Measurements from ENCODE around the gene MERTK.

MERTK gene

GRCh38 chr2:112008910-112009485 lies 110.6 kb downstream of the MERTK start:
- Mint-ChIP-seq H3K36me3 (ENCODE audit: low read depth) (no peaks in the 10 kb centered on the region), H3K27me3 (ENCODE audit: low read depth) (peaks cover 9% of the 10 kb centered on the region), H3K27ac (no peak overlapping the region), H3K9me3 (no peaks in the 10 kb centered on the region), H3K4me3 (no peak overlapping the region), H3K4me1 (ENCODE audit: low read depth) (no peaks in the 10 kb centered on the region)

GRCh38 chr2:112010751-112011150 lies 112.3 kb downstream of the MERTK start:
- Mint-ChIP-seq H3K27me3 (ENCODE audit: low read depth) (peaks cover 13% of the 10 kb centered on the region), H3K9me3 (no peaks in the 10 kb centered on the region), H3K4me1 (ENCODE audit: low read depth) (no peaks in the 10 kb centered on the region), H3K4me3 (no peak overlapping the region), H3K36me3 (ENCODE audit: low read depth) (no peaks in the 10 kb centered on the region), H3K27ac (no peak overlapping the region)

- H3K36me3 Mint-ChIP-seq (ENCODE audit: low read depth) = no peaks in the 10 kb centered on the region
- H3K4me3 Mint-ChIP-seq = no peak overlapping the region
- no peaks in the 10 kb centered on the region for H3K4me1 Mint-ChIP-seq (ENCODE audit: low read depth)
- peaks cover 23% of the 10 kb centered on the region for H3K27me3 Mint-ChIP-seq (ENCODE audit: low read depth)
- H3K9me3 Mint-ChIP-seq = no peaks in the 10 kb centered on the region
- H3K27ac Mint-ChIP-seq = no peak overlapping the region
These were observed 114.1 kb downstream of the MERTK start for GRCh38 chr2:112012556-112012955.

- Mint-ChIP-seq H3K4me3 (no peak overlapping the region), H3K4me1 (ENCODE audit: low read depth) (no peaks in the 10 kb centered on the region), H3K27ac (no peak overlapping the region), H3K9me3 (no peaks in the 10 kb centered on the region), H3K36me3 (ENCODE audit: low read depth) (no peaks in the 10 kb centered on the region), H3K27me3 (ENCODE audit: low read depth) (peaks cover 24% of the 10 kb centered on the region)
These were observed 120.4 kb downstream of the MERTK start for GRCh38 chr2:112018846-112019245.

GRCh38 chr2:112019569-112019982 lies 121.2 kb downstream of the MERTK start:
- no peaks in the 10 kb centered on the region for H3K36me3 Mint-ChIP-seq (ENCODE audit: low read depth)
- H3K27me3 Mint-ChIP-seq (ENCODE audit: low read depth) = peaks cover 24% of the 10 kb centered on the region
- no peaks in the 10 kb centered on the region for H3K4me1 Mint-ChIP-seq (ENCODE audit: low read depth)
- H3K4me3 Mint-ChIP-seq = no peak overlapping the region
- no peaks in the 10 kb centered on the region for H3K9me3 Mint-ChIP-seq
- no peak overlapping the region for H3K27ac Mint-ChIP-seq

GRCh38 chr2:112020561-112020960 lies 122.2 kb downstream of the MERTK start:
- H3K4me1 Mint-ChIP-seq (ENCODE audit: low read depth) = no peaks in the 10 kb centered on the region
- no peak overlapping the region for H3K4me3 Mint-ChIP-seq
- H3K27me3 Mint-ChIP-seq (ENCODE audit: low read depth) = peaks cover 20% of the 10 kb centered on the region
- no peak overlapping the region for H3K27ac Mint-ChIP-seq
- no peaks in the 10 kb centered on the region for H3K9me3 Mint-ChIP-seq
- H3K36me3 Mint-ChIP-seq (ENCODE audit: low read depth) = no peaks in the 10 kb centered on the region

GRCh38 chr2:112021290-112021689 lies 122.9 kb downstream of the MERTK start:
- Mint-ChIP-seq H3K4me3 (no peak overlapping the region), H3K27me3 (ENCODE audit: low read depth) (peaks cover 20% of the 10 kb centered on the region), H3K27ac (no peak overlapping the region), H3K36me3 (ENCODE audit: low read depth) (no peaks in the 10 kb centered on the region), H3K9me3 (no peaks in the 10 kb centered on the region), H3K4me1 (ENCODE audit: low read depth) (no peaks in the 10 kb centered on the region)

GRCh38 chr2:112021781-112022231 lies 123.4 kb downstream of the MERTK start:
- Mint-ChIP-seq H3K4me1 (ENCODE audit: low read depth) (no peaks in the 10 kb centered on the region), H3K27ac (no peak overlapping the region), H3K36me3 (ENCODE audit: low read depth) (no peaks in the 10 kb centered on the region), H3K9me3 (no peaks in the 10 kb centered on the region), H3K4me3 (no peak overlapping the region), H3K27me3 (ENCODE audit: low read depth) (peaks cover 15% of the 10 kb centered on the region)

- Mint-ChIP-seq H3K36me3 (ENCODE audit: low read depth) (no peaks in the 10 kb centered on the region), H3K27me3 (ENCODE audit: low read depth) (peaks cover 5% of the 10 kb centered on the region), H3K27ac (no peak overlapping the region), H3K9me3 (no peaks in the 10 kb centered on the region), H3K4me1 (ENCODE audit: low read depth) (no peaks in the 10 kb centered on the region), H3K4me3 (no peak overlapping the region)
These were observed 125.3 kb downstream of the MERTK start for GRCh38 chr2:112023707-112024106.

GRCh38 chr2:112024231-112024630 lies 125.8 kb downstream of the MERTK start:
- Mint-ChIP-seq H3K4me1 (ENCODE audit: low read depth) (no peaks in the 10 kb centered on the region), H3K27me3 (ENCODE audit: low read depth) (peaks cover under 1% of the 10 kb centered on the region), H3K4me3 (no peak overlapping the region), H3K27ac (no peak overlapping the region), H3K9me3 (no peaks in the 10 kb centered on the region), H3K36me3 (ENCODE audit: low read depth) (no peaks in the 10 kb centered on the region)

GRCh38 chr2:112024896-112025491 lies 126.6 kb downstream of the MERTK start:
- Mint-ChIP-seq H3K36me3 (ENCODE audit: low read depth) (no peaks in the 10 kb centered on the region), H3K27me3 (ENCODE audit: low read depth) (peaks cover 8% of the 10 kb centered on the region), H3K4me1 (ENCODE audit: low read depth) (no peaks in the 10 kb centered on the region), H3K27ac (no peak overlapping the region), H3K9me3 (no peaks in the 10 kb centered on the region), H3K4me3 (no peak overlapping the region)

- no peak overlapping the region for H3K4me3 Mint-ChIP-seq
- no peaks in the 10 kb centered on the region for H3K9me3 Mint-ChIP-seq
- no peak overlapping the region for H3K27ac Mint-ChIP-seq
These were observed 128.1 kb downstream of the MERTK start for GRCh38 chr2:112026509-112026908.

GRCh38 chr2:112027767-112028166 lies 129.4 kb downstream of the MERTK start:
- Mint-ChIP-seq H3K27ac (no peak overlapping the region), H3K4me1 (ENCODE audit: low read depth) (peaks cover 5% of the 10 kb centered on the region), H3K9me3 (no peaks in the 10 kb centered on the region), H3K4me3 (no peak overlapping the region), H3K36me3 (ENCODE audit: low read depth) (no peaks in the 10 kb centered on the region), H3K27me3 (ENCODE audit: low read depth) (peaks cover 14% of the 10 kb centered on the region)

More at GRCh38 chr2:112026509-112026908, 128.1 kb downstream of the MERTK start:
- peaks cover 14% of the 10 kb centered on the region for H3K27me3 Mint-ChIP-seq (ENCODE audit: low read depth)
- H3K36me3 Mint-ChIP-seq (ENCODE audit: low read depth) = no peaks in the 10 kb centered on the region
- H3K4me1 Mint-ChIP-seq (ENCODE audit: low read depth) = no peaks in the 10 kb centered on the region

- Mint-ChIP-seq H3K36me3 (ENCODE audit: low read depth) (no peaks in the 10 kb centered on the region), H3K27ac (no peak overlapping the region), H3K27me3 (ENCODE audit: low read depth) (peaks cover 14% of the 10 kb centered on the region), H3K4me3 (no peak overlapping the region), H3K4me1 (ENCODE audit: low read depth) (peaks cover 5% of the 10 kb centered on the region), H3K9me3 (no peaks in the 10 kb centered on the region)
These were observed 130.8 kb downstream of the MERTK start for GRCh38 chr2:112029164-112029563.

GRCh38 chr2:112031473-112032223 lies 133.2 kb downstream of the MERTK start:
- no peak overlapping the region for H3K4me3 Mint-ChIP-seq
- peaks cover 5% of the 10 kb centered on the region for H3K4me1 Mint-ChIP-seq (ENCODE audit: low read depth)
- H3K27ac Mint-ChIP-seq = no peak overlapping the region
- H3K27me3 Mint-ChIP-seq (ENCODE audit: low read depth) = peaks cover 14% of the 10 kb centered on the region
- H3K36me3 Mint-ChIP-seq (ENCODE audit: low read depth) = no peaks in the 10 kb centered on the region
- H3K9me3 Mint-ChIP-seq = no peaks in the 10 kb centered on the region
